HG02798 (cell line): ENCODE results near the gene HYI.
"Not testable (repeated sequence)": the region's sequence is repeated elsewhere in the genome, so short reads cannot be mapped to it uniquely, and the experiment has no call there.

Experiments
- ATAC-seq: cut with Tn5 transposase; IDR thresholded peaks from one replicate; pipeline ENCODE4 v1.9.1; 2021; ENCODE audit warnings: mild to moderate bottlenecking; ENCODE audit not compliant: unreplicated experiment, poor library complexity

Gene HYI

DNA sequence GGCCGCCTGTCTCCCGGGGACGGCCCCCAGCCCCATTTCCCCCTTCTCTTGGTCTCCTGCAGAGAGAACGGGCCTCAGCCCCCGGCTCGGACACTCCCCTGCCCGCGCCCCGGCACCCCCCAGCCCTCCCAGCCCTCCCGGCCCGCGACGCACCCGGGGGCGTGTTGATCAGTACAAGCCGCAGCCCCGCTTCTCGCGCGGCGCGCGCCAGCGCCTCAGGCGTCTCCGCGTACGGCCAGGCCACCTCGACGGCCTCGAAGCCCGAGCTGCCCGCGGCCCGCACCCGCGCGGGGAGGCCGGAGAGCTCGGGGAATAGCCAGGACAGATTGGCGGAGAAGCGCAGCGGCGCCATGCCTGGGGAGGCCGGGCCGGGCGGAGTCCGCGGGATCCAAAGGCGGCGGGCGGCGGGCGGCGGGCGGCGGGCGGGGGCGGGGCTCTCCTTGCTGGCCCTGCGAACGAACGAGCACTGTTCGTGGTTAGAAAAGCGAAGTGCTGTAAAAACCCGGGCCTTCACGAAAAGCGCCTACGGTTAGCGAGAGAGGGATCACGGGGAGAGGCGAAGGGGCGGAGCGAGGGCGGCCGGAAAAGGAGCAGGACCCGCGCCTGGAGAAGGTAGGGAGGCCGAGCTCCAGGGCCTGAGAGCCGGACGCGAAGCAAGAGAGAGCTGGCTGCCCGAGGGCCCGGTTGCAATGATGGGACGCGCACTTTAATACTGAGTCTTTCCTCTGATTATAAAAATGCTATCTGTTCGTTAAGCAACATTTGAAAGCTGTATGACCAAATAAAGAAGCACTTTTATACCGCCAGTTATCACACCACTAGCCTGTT, at the start of gene HYI:
HYI (minus strand) TSS at position 490 of the 828 bp plus-strand sequence; CDS start at position 352, 138 bp downstream.
- peak; percentile 49 for ATAC-seq

DNA sequence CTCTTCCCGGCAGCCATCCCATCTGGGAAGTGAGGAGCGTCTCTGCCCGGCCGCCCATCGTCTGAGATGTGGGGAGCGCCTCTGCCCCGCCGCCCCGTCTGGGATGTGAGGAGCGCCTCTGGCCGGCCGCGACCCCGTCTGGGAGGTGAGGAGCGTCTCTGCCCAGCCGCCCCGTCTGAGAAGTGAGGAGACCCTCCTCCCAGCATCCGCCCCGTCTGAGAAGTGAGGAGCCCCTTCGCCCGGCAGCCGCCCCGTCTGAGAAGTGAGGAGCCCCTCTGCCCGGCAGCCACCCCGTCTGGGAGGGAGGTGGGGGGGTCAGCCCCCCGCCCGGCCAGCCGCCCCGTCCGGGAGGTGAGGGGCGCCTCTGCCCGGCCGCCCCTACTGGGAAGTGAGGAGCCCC, 48.1 kb upstream of the HYI start:
- ATAC-seq: not testable (repeated sequence)

- no peak for ATAC-seq
Measured at GRCh38 chr1:43499898-43500297, 46.2 kb upstream of the HYI start.

DNA sequence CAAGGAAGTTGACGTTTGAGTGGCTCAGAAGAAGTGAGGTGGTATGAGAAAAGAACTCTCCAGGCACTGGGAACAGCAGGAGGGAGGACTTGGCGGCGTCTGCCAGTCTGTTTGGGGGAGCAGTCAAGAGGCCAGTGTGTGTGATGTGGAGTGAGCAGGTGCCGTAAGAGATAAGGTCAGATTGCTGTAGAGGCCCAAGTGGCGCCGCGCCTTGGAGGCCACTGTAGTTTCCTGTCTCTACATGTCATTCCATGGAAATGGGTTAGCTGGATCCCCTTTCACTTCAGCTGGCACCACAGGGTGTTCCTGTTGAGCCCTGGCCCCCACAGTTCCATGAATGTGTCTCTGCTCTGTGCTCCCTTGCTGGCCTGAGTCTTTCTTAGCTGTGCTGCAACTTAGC, 41.5 kb upstream of the HYI start:
- no peak for ATAC-seq

DNA sequence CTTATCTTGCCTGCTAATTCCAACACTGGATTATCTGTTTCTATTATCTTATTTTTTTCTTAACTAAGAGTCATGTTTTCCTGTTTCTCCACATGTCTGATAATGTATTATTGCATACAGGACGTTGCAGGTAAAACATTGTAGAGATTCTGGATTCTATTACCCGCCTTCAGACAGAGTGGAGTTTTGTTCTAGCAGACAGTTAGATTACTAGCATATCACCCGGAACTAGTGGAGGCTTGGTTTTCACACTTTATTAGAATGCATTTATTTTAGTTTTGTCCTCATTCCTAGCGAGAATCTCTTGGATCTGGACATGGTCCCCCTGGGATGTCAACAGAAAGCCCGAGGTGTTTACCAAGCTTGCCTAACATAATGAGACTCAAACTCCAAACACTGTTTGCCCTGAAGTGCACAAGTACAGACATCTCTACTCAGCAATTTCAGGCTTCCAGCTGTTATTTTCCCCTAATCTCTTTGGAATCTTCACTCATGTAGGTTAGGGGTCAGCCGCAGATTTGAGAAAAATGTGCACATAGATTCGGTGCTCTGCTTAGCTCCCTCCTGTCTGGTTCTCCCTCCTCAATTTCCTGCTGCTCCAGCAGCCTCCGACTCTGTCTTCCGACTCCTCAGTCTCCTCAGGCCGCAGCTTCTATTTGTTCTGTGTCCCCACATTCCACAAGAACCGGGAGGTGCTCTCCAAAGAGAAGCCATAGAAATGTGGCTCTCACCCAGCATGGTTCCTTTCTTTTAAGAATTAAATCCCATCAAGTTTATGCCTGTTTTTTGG, 40.1 kb upstream of the HYI start:
- ATAC-seq: no peak

- ATAC-seq: no peak
Measured at GRCh38 chr1:43492826-43493225, 39.1 kb upstream of the HYI start.

DNA sequence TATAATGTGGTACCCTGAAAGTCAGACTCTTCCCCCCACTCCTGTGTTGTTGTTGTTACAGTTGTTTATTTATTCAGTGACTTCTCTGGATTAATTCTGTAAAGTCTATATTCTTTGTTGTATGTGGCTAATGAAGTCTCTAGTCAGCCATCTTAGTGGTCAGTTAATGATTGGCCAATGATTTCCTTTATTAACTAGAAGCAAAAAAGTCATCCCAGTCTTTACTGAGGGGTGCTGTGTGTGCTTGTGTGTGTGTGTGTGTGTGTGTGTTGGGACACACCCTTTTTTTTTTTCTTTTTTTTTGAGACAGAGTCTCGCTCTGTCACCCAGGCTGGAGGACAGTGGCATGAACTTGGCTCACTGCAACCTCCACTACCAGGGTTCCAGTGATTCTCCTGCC, 37.3 kb upstream of the HYI start:
- no peak for ATAC-seq

GRCh38 chr1:43488165-43488564, 34.4 kb upstream of the HYI start:
- ATAC-seq: no peak

- no peak for ATAC-seq
Measured at GRCh38 chr1:43484367-43484766, 30.6 kb upstream of the HYI start.

GRCh38 chr1:43482215-43482614, 28.5 kb upstream of the HYI start:
- no peak for ATAC-seq

- ATAC-seq: no peak
Measured at GRCh38 chr1:43481491-43481890, 27.8 kb upstream of the HYI start.

GRCh38 chr1:43479414-43479813, 25.7 kb upstream of the HYI start:
- ATAC-seq: no peak

- ATAC-seq: no peak
Measured at GRCh38 chr1:43477716-43478115, 24.0 kb upstream of the HYI start.

DNA sequence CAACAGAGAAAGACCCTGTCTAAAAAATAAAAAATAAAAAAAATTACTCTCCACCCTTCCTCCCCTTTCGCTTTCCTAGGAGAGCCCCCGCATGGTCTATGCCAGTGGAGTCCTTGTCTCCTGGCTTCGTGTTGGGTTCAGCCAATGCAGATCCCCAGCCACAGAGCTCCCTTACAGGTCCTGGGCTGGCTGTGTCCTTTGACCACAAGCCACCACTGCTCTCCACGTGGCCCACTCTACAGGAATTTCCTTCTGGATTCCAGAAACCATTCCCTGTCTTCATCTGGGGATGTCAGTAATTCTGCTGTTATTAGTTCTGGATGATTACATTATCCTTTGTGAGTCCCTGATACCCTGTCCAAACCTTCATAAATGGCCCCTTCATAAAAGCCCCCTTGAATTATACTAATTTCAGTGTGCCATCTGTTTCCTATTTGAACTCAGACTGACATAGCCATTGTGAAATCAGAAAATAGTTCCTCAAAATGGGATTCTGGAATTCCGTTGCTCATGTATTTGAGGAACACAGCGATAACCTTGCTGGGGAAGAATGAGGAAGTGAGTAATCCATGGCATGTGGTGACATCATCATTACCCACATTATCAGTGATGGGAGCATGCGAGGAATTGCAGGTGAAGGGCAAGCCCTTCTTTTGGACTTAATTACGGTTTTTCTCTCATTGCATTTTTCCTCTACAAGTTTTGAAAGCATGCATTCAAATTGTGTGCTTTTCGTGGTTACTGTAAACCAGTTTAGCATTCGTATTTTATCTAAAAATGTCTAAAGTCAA, 22.1 kb upstream of the HYI start:
- ATAC-seq: not testable (repeated sequence)

DNA sequence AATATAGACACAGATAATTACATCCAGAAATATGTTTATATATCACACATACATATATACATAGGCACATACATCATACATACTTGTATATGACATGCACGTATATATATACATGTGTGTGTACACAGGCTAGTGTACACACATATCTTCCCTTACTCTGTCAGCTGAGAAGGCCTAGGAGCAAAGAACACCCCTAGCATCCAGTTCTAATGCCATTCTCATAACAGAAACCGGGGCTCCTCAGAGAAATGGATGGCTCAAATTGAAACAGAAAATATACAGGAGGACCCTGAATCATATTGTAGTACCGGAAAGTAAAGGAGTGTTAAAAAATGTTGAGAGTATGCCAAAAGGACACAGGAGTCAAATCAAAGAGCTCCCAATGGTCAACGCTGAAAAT, 19.7 kb upstream of the HYI start:
- ATAC-seq: no peak

DNA sequence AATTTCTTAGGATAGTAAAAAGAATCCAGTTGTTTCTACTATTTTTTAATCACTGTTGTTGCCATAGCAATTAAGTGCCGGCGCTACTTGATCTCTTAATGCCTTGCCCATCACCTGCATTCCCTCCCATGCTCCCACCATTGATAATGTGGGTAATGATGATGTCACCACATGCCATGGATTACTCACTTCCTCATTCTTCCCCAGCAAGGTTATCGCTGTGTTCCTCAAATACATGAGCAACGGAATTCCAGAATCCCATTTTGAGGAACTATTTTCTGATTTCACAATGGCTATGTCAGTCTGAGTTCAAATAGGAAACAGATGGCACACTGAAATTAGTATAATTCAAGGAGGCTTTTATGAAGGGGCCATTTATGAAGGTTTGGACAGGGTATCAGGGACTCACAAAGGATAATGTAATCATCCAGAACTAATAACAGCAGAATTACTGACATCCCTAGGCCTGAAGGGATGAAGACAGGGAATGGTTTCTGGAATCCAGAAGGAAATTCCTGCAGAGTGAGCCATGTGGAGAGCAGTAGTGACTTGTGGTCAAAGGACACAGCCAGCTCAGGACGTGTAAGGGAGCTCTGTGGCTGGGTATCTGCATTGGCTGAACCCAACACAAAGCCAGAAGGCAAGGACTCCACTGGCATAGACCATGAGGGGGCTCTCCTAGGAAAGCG, 18.9 kb upstream of the HYI start:
- ATAC-seq: not testable (repeated sequence)

DNA sequence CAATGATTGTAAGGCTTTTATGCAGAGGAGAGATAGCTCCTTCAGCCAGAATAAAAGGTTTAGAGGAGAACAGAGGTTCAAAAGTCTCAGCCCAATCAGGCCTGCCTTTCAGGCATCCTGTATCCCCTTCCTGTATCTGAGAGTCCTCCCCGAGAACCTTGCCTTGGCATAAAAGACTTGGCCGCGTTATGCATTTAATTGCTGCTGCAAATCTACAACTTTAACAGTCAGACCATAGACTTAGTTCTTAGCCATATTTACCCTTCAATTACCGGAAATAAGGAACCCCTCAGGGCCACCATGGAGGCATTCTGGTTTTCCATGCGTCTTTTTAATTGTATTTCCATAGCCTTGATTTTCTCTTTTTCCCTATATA, 18.3 kb upstream of the HYI start:
- ATAC-seq: no peak

DNA sequence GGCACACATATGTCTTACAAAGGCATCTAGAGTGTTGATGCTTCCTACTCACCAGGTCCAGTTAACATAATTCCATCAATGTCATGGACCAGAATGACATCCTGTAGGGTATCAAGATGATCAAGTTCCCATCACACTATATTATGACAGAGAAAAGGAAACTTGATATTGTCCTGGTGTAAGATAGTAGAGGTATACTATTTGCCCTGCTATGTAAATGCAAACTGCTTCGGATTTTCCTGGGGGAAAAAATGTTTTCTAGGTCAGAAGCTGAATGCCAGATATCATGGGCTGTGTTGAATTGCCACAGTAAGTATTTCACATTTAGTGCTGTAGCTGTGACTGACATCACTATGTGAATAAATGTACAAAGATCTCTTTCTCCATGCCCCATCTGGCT, 16.2 kb upstream of the HYI start:
- no peak for ATAC-seq

DNA sequence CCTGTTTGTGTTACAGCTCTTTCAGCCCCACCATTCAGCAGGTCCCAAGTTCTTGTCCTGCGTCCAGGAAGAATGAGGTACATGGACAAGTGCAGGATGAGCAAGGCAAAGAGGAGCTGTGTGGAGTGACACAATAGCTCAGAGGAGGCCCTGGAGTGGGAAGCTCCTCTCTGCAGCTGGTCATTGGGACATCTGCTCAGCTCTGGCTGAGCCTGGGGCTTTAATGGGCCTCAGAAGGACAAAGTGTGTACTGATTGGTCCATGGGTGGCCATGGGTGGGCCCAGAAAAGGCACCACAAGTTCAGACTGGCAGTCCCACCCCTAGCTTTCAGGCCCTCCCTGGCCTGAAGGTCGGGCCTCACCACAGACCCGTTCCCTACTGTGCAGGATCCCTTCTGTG, 14.7 kb upstream of the HYI start:
- ATAC-seq: no peak

GRCh38 chr1:43466403-43466802, 12.7 kb upstream of the HYI start:
- no peak for ATAC-seq
